Left lung (tissue), 10 donors: ENCODE measurements around the gene SLAIN1. TPM values are rescaled to one million over a fixed set of nuclear protein-coding genes. Genes with fewer than 3 reads are reported as not detected.

ENCODE experiments used
- ATAC-seq: fragments of 200-7000 bp; cut with Tn5 transposase; one replicate; pipeline ENCODE4 v1.9.1; 2020; ENCODE audit warnings: moderate library complexity
- DNase-seq, 4 donors: peaks; one replicate each; pipeline ENCODE4 v3.0.0-alpha.2; 2013 to 2020
- H3K27ac ChIP-seq, 2 donors: fragments of 200-600 bp; sonication (generic) in 1 of 2; one replicate each; pipeline versions ENCODE4 v1.5.0 to v1.8.0; 2020 to 2021
- H3K27me3 ChIP-seq, 2 donors: fragments of 200-600 bp; sonication (generic) in 1 of 2; one replicate each; pipeline versions ENCODE4 v1.5.0 to v1.8.0; 2020 to 2021
- H3K36me3 ChIP-seq, 2 donors: fragments of 200-600 bp; sonication (generic) in 1 of 2; one replicate each; pipeline versions ENCODE4 v1.5.0 to v1.8.0; 2020 to 2021
- H3K4me1 ChIP-seq, 2 donors: fragments of 200-600 bp; one replicate each; pipeline ENCODE4 v1.8.0; 2021
- H3K4me3 ChIP-seq, 2 donors: fragments of 200-600 bp; sonication (generic) in 1 of 2; one replicate each; pipeline versions ENCODE4 v1.5.0 to v1.8.0; 2020 to 2021; ENCODE audit warnings: mild to moderate bottlenecking in 1 of 2
- H3K9me3 ChIP-seq, 2 donors: fragments of 200-600 bp; sonication (generic) in 1 of 2; one replicate each; pipeline versions ENCODE4 v1.5.0 to v1.8.0; 2020 to 2021
- intact Hi-C, 2 donors: fragments of 100-400 bp; cut with DNase I; formaldehyde crosslinking; loops; one replicate each; pipeline versions ENCODE4 v1.11.2 to v1.14.2; 2022
- microRNA-seq, 2 donors: library from miRNA; unstranded; fragments of <30 nt; microRNA quantifications; one replicate each; pipeline ENCODE4, GENCODE V29; 2019
- polyA plus RNA-seq, 6 donors: library from polyadenylated mRNA; unstranded; fragments of 120-200 nt; gene quantifications; one replicate each; pipeline ENCODE4 v1.2.1, GENCODE V29; 2013; ENCODE audit not compliant: insufficient read length in 6 of 6
- total RNA-seq, 2 donors: library from RNA; stranded (reverse); fragmentation: NEBNext Ultra II Directional; extraction: Animal tissue kit (Norgen Biotek cat#: 25700); gene quantifications; one replicate each; pipeline ENCODE4 v1.2.1, GENCODE V29; 2021
- TF ChIP-seq, protein P1 (sequence below), 2 donors: fragments of 200-600 bp; sonication (generic) in 1 of 2; IDR thresholded peaks; one replicate each; pipeline versions ENCODE4 v1.5.0 to v1.8.0; 2021; ENCODE audit warnings: antibody characterized with exemption in 2 of 2
- donor health status: DM: no; HTN: yes; CAD: no.
- donor health status: DM: no; HTN: no; CAD: no.

Gene SLAIN1
- total and polyA plus RNA-seq, 8 donors: 12.8 to 27.9 (median 26.3) TPM

DNA sequence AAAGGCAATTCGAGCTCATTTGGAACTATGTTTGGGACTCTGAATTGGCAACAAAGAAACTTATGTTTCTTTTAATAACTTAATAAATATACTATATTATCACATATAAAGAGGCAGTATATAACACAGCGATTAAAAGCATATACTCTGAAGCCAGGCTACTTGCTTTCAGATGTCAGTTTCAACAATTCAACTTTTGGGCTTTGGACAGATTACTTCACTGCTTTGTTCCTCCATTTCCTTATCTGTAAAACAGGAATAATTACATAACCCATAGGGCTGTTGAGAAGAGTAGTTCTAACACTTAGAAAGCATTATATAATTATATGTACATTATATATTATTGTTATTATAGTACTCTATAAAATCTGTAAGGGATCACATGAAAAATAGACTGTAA is 113.9 kb downstream of the SLAIN1 start:
- Histone ChIP-seq H3K4me3 (no peak overlapping the region), H3K4me1 (peaks cover 0 to 5% of the 10 kb centered on the region in 2 donors), H3K27ac (no peak overlapping the region), H3K36me3 (no peaks in the 10 kb centered on the region), H3K9me3 (no peaks in the 10 kb centered on the region), H3K27me3 (no peaks in the 10 kb centered on the region)
- no peak for DNase-seq
- ATAC-seq: no peak
- TF ChIP-seq, protein P1, sequence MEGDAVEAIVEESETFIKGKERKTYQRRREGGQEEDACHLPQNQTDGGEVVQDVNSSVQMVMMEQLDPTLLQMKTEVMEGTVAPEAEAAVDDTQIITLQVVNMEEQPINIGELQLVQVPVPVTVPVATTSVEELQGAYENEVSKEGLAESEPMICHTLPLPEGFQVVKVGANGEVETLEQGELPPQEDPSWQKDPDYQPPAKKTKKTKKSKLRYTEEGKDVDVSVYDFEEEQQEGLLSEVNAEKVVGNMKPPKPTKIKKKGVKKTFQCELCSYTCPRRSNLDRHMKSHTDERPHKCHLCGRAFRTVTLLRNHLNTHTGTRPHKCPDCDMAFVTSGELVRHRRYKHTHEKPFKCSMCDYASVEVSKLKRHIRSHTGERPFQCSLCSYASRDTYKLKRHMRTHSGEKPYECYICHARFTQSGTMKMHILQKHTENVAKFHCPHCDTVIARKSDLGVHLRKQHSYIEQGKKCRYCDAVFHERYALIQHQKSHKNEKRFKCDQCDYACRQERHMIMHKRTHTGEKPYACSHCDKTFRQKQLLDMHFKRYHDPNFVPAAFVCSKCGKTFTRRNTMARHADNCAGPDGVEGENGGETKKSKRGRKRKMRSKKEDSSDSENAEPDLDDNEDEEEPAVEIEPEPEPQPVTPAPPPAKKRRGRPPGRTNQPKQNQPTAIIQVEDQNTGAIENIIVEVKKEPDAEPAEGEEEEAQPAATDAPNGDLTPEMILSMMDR (IDR thresholded peaks at IDR 0.05): no peak
- intact Hi-C loops: no loop called here

DNA sequence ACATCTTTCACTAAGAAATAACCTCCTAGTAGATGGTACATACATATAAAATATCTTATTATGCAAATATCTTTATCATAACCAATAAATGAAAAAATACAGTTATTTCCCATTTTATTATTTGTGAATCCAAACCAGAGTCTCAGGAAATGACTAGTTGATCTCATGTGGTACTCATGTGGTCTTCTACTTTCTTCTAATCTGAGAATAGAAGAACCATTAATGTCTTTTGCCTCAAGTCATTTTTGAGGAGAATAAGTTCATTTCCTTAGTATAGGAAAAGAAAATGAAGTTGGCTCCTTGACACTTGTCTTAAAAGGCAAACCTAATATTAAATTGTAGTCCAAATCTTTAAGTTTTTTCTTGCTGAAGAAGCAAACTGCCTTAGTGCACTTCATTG is 114.5 kb downstream of the SLAIN1 start:
- no peak overlapping the region for H3K4me3 ChIP-seq
- no peaks in the 10 kb centered on the region for H3K36me3 ChIP-seq
- no peaks in the 10 kb centered on the region for H3K27me3 ChIP-seq
- TF ChIP-seq, protein P1 (IDR thresholded peaks at IDR 0.05): no peak
- DNase-seq: no peak
- peaks cover 0 to 5% of the 10 kb centered on the region in 2 donors for H3K4me1 ChIP-seq
- no peak for ATAC-seq
- H3K9me3 ChIP-seq: no peaks in the 10 kb centered on the region
- intact Hi-C loops: no loop called here
- no peak overlapping the region for H3K27ac ChIP-seq

Small RNA genes lying within 50 kb of the gene (microRNA-seq; reads per million reads assigned to microRNA genes)
- gene MIR3665: 0 reads per million in 2 donors

Other genes starting within 250 kb of the SLAIN1 start
- 100 to 1,000 TPM in 1 of 2 donors, 10 to 100 TPM in 1; 53.0 to 166 TPM for gene SCEL, start 162.0 kb upstream of the SLAIN1 start, total RNA-seq
- under 1 TPM; 0.14 to 0.96 (median 0.31) TPM for gene SCEL, start 162.0 kb upstream of the SLAIN1 start, polyA plus RNA-seq
- 10 to 100 TPM; 58.4 to 72.7 TPM for gene EDNRB, start 221.1 kb downstream of the SLAIN1 start, total RNA-seq
- 100 to 1,000 TPM; 102 to 142 (median 117) TPM for gene EDNRB, start 221.1 kb downstream of the SLAIN1 start, polyA plus RNA-seq